Skin of body (tissue), 2 donors: ENCODE results near the gene TRMT1. TPM values are rescaled to one million over a fixed set of nuclear protein-coding genes. Genes with fewer than 3 reads are reported as not detected.
A peak's percentile ranks its signal among the peaks of the same experiment; 100 is the strongest.

Experiments used
- DNase-seq: peaks from one replicate; lab custom pipeline; 2025; lab: John Stamatoyannopoulos, UW
- total RNA-seq: library from RNA; depleted of rRNA; stranded (reverse); fragments of >200 nt; gene quantifications from one replicate; pipeline ENCODE4 v1.2.3, GENCODE V29; 2014

Gene TRMT1
- total RNA-seq, 1 donor from 2014 or later, result 16.9 TPM

DNA sequence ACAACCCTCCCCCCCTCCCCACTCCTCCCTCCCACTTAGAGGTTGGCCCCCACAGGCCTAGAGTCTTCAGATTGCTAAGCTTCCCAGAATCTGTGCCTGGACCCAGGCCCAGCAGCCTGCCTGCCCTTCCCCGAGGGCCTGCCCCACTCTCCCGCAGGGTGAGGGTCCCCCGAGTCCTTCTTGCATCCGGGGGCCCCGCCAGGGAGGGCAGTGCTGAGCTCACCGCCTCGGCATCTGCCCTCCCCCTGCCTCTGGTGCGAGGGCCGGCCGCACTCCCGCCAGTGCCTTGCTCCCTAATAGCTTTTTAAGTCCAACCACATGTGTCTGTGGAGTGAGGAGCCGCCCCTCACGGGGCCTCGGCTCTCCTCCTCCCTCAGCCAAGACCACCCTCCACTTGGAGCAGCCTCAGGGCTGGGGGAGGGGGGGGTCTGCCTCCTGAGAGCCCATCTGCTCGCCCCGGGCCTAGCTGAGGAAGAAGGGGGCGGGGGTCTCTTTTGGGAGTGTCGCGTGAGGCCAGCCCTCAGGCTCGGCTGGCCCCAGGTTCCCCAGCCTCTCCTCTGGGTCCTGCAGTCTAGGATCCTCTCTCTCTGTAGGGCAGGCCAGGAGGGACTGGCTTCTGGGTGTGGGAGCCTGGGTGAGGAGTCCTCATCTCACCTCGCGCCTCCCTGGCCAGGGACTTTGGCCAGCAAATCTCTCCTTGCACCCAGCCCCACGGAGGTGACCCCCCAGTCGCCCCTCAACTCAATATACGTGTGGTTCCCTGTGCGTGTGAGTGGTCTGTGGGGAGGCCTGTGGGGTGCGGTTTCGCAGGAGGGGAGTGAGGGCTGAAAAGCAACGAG lies 61.1 kb downstream of the TRMT1 start:
- peak; percentile 87 for DNase-seq

Other genes starting within 250 kb of the TRMT1 start
- gene DNASE2, start 235.3 kb downstream of the TRMT1 start, total RNA-seq, result 14.1 TPM
- 1.7 TPM for gene KLF1, start 229.5 kb downstream of the TRMT1 start, total RNA-seq
- 20.4 TPM for gene GCDH, start 225.6 kb downstream of the TRMT1 start, total RNA-seq
- 0.39 TPM for gene SYCE2, start 197.4 kb downstream of the TRMT1 start, total RNA-seq
- 21.6 TPM for gene FARSA, start 183.0 kb downstream of the TRMT1 start, total RNA-seq
- 401 TPM for gene CALR, start 178.1 kb downstream of the TRMT1 start, total RNA-seq
- 42.5 TPM for gene RAD23A, start 170.9 kb downstream of the TRMT1 start, total RNA-seq
- 13.9 TPM for gene GADD45GIP1, start 159.5 kb downstream of the TRMT1 start, total RNA-seq
- gene DAND5, start 147.2 kb downstream of the TRMT1 start, total RNA-seq, result not detected
- 75.5 TPM for gene NFIX, start 121.3 kb downstream of the TRMT1 start, total RNA-seq
- 8.1 TPM for gene LYL1, start 13.9 kb downstream of the TRMT1 start, total RNA-seq
- 6.6 TPM for gene NACC1, start 1.5 kb upstream of the TRMT1 start, total RNA-seq
- 36.2 TPM for gene STX10, start 33.6 kb upstream of the TRMT1 start, total RNA-seq
- 33.5 TPM for gene IER2, start 33.7 kb upstream of the TRMT1 start, total RNA-seq